ENCODE results near the gene SAMD7. TPM values are rescaled to one million over a fixed set of nuclear protein-coding genes. Genes with fewer than 3 reads are reported as not detected.

Gene SAMD7
- total RNA-seq, 2 experiments from 2014 or later, result 0.93 to 1.1 TPM

Other genes with a start within 250 kb of the SAMD7 start
- gene MECOM, start 247.9 kb upstream of the SAMD7 start, total RNA-seq (2014; rRNA removed; shearing (Covaris generic)), result not detected in 2 replicates
- gene MECOM, start 247.9 kb upstream of the SAMD7 start, total RNA-seq (2022), result not detected in 2 replicates
- 143 and 210 TPM in 2 replicates for gene TERC, start 146.5 kb upstream of the SAMD7 start, total RNA-seq (2014; rRNA removed; shearing (Covaris generic))
- 10.7 and 15.9 TPM in 2 replicates for gene TERC, start 146.5 kb upstream of the SAMD7 start, total RNA-seq (2022)
- 0.39 TPM in 1 of 2 replicates, not detected in the other for gene ACTRT3, start 142.0 kb upstream of the SAMD7 start, total RNA-seq (2014; rRNA removed; shearing (Covaris generic))
- 0.42 and 1.2 TPM in 2 replicates for gene ACTRT3, start 142.0 kb upstream of the SAMD7 start, total RNA-seq (2022)
- gene MYNN, start 138.2 kb upstream of the SAMD7 start, total RNA-seq (2014; rRNA removed; shearing (Covaris generic)), result 12.0 and 13.1 TPM in 2 replicates
- gene MYNN, start 138.2 kb upstream of the SAMD7 start, total RNA-seq (2022), result 12.1 and 12.2 TPM in 2 replicates
- gene LRRIQ4, start 98.7 kb upstream of the SAMD7 start, total RNA-seq (2014; rRNA removed; shearing (Covaris generic)), result 0.08 and 0.47 TPM in 2 replicates
- gene LRRIQ4, start 98.7 kb upstream of the SAMD7 start, total RNA-seq (2022), result 0.17 and 0.39 TPM in 2 replicates
- 2.2 and 2.8 TPM in 2 replicates for gene LRRC34, start 98.7 kb upstream of the SAMD7 start, total RNA-seq (2014; rRNA removed; shearing (Covaris generic))
- gene LRRC34, start 98.7 kb upstream of the SAMD7 start, total RNA-seq (2022), result 3.3 and 3.9 TPM in 2 replicates
- not detected in 2 replicates for gene LRRC31, start 41.6 kb upstream of the SAMD7 start, total RNA-seq (2014; rRNA removed; shearing (Covaris generic))
- not detected in 2 replicates for gene LRRC31, start 41.6 kb upstream of the SAMD7 start, total RNA-seq (2022)
- gene SEC62, start 55.2 kb downstream of the SAMD7 start, total RNA-seq (2014; rRNA removed; shearing (Covaris generic)), result 64.5 and 77.4 TPM in 2 replicates
- gene SEC62, start 55.2 kb downstream of the SAMD7 start, total RNA-seq (2022), result 163 and 176 TPM in 2 replicates
- 90.5 and 108 TPM in 2 replicates for gene GPR160, start 126.4 kb downstream of the SAMD7 start, total RNA-seq (2014; rRNA removed; shearing (Covaris generic))
- gene GPR160, start 126.4 kb downstream of the SAMD7 start, total RNA-seq (2022), result 115 and 117 TPM in 2 replicates

All from OCI-LY7 (cell line).